Cardiac fibroblast (primary cell): ENCODE measurements around the gene GPC1.

ENCODE experiments used
- DNase-seq, 2 donors: peaks; one replicate each; pipeline versions ENCODE4 v3.0.0 to v3.0.0-alpha.2; 2010; ENCODE audit warnings: low read depth in 2 of 2
- H3K4me3 ChIP-seq, 2 donors: replicated peaks in 1 of 2; 1 replicate in 1 of 2; 2 replicates in 1 of 2; pipeline ENCODE4 v1.5.1; 2011; ENCODE audit warnings: low read depth in 2 of 2, low read length in 2 of 2, mild to moderate bottlenecking in 2 of 2, moderate library complexity in 1 of 2
- TF ChIP-seq, protein P1 (sequence below): IDR thresholded peaks from one replicate; pipeline ENCODE4 v1.5.1; 2011; ENCODE audit warnings: low read depth, mild to moderate bottlenecking, low read length, inconsistent platforms

The GPC1 gene

GRCh38 chr2:240517342-240517741, 81.9 kb downstream of the GPC1 start:
- no peak for DNase-seq
- no peak overlapping the region for H3K4me3 ChIP-seq
- TF ChIP-seq, protein P1, sequence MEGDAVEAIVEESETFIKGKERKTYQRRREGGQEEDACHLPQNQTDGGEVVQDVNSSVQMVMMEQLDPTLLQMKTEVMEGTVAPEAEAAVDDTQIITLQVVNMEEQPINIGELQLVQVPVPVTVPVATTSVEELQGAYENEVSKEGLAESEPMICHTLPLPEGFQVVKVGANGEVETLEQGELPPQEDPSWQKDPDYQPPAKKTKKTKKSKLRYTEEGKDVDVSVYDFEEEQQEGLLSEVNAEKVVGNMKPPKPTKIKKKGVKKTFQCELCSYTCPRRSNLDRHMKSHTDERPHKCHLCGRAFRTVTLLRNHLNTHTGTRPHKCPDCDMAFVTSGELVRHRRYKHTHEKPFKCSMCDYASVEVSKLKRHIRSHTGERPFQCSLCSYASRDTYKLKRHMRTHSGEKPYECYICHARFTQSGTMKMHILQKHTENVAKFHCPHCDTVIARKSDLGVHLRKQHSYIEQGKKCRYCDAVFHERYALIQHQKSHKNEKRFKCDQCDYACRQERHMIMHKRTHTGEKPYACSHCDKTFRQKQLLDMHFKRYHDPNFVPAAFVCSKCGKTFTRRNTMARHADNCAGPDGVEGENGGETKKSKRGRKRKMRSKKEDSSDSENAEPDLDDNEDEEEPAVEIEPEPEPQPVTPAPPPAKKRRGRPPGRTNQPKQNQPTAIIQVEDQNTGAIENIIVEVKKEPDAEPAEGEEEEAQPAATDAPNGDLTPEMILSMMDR: no peak
